ENCODE measurements around the gene TAF4.

The TAF4 gene

GRCh38 chr20:61929561-61929960 is 136.1 kb downstream of the TAF4 start:
- H3K4me3 ChIP-seq (ENCODE audit: low read depth, low read length): no peak overlapping the region
- TF ChIP-seq, protein P1, sequence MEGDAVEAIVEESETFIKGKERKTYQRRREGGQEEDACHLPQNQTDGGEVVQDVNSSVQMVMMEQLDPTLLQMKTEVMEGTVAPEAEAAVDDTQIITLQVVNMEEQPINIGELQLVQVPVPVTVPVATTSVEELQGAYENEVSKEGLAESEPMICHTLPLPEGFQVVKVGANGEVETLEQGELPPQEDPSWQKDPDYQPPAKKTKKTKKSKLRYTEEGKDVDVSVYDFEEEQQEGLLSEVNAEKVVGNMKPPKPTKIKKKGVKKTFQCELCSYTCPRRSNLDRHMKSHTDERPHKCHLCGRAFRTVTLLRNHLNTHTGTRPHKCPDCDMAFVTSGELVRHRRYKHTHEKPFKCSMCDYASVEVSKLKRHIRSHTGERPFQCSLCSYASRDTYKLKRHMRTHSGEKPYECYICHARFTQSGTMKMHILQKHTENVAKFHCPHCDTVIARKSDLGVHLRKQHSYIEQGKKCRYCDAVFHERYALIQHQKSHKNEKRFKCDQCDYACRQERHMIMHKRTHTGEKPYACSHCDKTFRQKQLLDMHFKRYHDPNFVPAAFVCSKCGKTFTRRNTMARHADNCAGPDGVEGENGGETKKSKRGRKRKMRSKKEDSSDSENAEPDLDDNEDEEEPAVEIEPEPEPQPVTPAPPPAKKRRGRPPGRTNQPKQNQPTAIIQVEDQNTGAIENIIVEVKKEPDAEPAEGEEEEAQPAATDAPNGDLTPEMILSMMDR (IDR thresholded peaks at IDR 0.05; ENCODE audit: low read depth, low read length): no peak

- no peak overlapping the region for H3K4me3 ChIP-seq (ENCODE audit: low read depth, low read length)
- TF ChIP-seq, protein P1 (IDR thresholded peaks at IDR 0.05; ENCODE audit: low read depth, low read length): no peak
Measured at GRCh38 chr20:61927826-61928541, 137.7 kb downstream of the TAF4 start.

- TF ChIP-seq, protein P1 (IDR thresholded peaks at IDR 0.05; ENCODE audit: low read depth, low read length): no peak
Measured at GRCh38 chr20:61927193-61927825, 138.4 kb downstream of the TAF4 start.

DNA sequence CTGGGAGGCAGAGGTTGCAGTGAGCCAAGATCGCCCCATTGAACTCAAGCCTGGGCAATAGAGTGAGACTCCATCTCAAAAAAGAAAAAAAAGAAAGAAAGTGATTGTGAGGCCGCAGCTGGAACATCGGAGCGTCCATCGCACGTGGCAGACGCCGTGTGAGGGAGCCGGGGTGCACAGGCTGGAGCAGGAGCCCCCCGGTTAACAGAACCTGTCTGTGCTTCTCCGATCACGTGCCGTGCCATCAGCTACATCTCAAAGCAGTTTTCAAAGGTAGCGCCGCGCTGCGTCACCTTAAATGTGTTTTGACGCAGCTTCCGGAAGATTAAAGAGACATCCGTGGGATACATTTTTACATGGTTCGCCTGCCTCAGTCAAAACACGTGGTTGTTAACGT is 138.9 kb downstream of the TAF4 start:
- TF ChIP-seq, protein P1 (IDR thresholded peaks at IDR 0.05; ENCODE audit: low read depth, low read length): no peak
- no peak overlapping the region for H3K4me3 ChIP-seq (ENCODE audit: low read depth, low read length)

More at GRCh38 chr20:61927193-61927825, 138.4 kb downstream of the TAF4 start:
- H3K4me3 ChIP-seq (ENCODE audit: low read depth, low read length): no peak overlapping the region

DNA sequence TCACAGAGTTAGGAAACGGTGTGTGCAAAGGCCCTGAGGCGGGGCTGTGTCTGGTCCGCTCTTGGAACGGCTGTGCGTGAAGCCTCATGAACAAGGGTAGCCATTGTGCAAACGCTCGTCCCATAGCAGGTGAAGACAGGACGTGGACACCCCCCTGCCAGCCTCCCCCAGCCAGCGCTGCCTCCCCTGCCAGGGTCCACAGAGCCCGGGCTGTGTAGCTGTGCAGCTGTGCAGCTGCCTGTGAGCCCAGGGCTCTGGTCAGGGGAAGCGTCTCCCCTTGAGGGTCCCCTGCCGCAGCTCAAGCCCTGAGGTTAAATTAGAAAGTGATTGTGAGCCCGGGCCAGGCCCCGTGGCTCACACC is 139.4 kb downstream of the TAF4 start:
- TF ChIP-seq, protein P1 (IDR thresholded peaks at IDR 0.05; ENCODE audit: low read depth, low read length): no peak
- no peak overlapping the region for H3K4me3 ChIP-seq (ENCODE audit: low read depth, low read length)

DNA sequence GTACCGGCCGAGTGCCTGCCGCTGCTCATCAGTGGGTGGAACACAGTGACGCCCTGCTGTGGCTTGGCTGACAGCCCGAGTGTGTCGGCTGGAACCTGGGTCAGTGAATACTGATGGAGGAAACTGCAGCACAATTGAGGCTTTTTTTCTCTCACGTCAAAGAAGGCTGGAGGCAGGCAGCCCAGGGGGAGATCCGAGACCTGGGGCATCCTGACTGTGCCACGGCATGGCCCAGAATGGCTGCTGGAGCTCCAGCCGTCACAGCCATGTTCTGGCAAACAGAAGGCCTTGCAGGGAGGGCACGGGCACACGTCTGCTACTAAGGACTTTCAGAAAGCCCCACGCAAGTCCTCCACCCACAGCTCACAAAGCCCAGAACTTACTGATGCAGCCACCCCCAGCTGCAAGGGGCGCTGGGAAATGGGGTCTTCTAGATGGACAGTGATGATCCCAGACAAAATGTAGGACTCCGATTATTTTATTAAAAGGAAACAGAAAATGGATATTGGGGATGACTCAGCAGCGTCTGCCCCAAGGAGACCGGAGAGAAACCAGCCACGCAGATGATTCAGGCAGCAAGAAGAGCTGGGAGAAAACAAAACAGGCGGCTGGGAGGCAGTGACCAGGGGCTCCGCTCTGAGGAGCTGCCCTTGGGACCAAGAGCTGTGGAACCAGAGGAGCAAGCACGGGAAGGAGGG is 140.0 kb downstream of the TAF4 start:
- H3K4me3 ChIP-seq (ENCODE audit: low read depth, low read length): no peak overlapping the region
- TF ChIP-seq, protein P1 (IDR thresholded peaks at IDR 0.05; ENCODE audit: low read depth, low read length): no peak
